Retinal pigment epithelial cell (primary cell): ENCODE data around the gene ANAPC2.

Experiments used
- DNase-seq: peaks from one replicate; pipeline ENCODE4 v3.0.0-alpha.2; 2010; ENCODE audit warnings: low read depth
- H3K4me3 ChIP-seq: 2 replicates; pipeline ENCODE4 v1.5.1; 2011; ENCODE audit warnings: mild to moderate bottlenecking, low read length, control low read depth, moderate library complexity
- CTCF ChIP-seq: conservative IDR thresholded peaks from 2 replicates; pipeline ENCODE4 v1.5.1; 2011; ENCODE audit warnings: low read depth, low read length, control low read depth, inconsistent platforms

ANAPC2 gene

GRCh38 chr9:137233143-137233980 lies 45.0 kb upstream of the ANAPC2 start:
- TF ChIP-seq CTCF = no peak
- no peak overlapping the region for H3K4me3 ChIP-seq
- no peak for DNase-seq

- DNase-seq = no peak
- H3K4me3 ChIP-seq = no peak overlapping the region
- TF ChIP-seq CTCF = no peak
Observed at GRCh38 chr9:137232510-137232909, 44.1 kb upstream of the ANAPC2 start.

- no peak for DNase-seq
- no peak for TF ChIP-seq CTCF
- no peak overlapping the region for H3K4me3 ChIP-seq
Observed at GRCh38 chr9:137232101-137232500, 43.7 kb upstream of the ANAPC2 start.

DNA sequence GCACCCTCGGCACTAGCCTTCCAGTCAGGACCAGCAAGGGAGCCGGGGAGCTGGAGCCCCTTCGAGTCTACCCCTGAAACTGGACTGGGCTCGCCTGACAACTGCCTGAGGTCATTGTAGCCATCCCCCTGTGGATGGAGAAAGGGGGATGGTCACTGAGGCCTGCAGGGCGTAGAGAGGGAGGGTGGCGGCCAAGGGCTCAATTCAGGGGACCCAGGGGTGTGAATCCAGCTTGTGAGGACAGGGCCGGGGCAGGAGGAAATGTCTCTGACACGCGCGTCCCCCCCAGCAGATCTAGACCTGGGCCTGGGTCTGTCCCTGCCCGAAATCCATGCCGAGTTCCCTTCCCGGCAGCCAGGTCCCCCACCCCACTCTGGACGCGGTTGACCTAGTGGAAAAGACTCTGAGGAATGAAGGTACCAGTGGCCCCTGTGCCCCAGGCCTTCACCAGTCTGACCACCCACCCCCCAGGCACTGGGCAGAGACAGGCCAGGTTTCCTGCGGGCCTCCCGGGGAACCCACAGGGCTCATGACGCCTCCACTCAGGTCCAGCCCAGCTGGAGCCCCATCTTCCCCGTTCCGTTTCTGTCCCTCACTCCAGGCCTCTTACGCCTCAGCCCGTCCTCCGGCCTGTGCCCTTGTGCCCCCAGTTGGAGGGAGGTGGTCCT lies 43.1 kb upstream of the ANAPC2 start:
- DNase-seq = no peak
- H3K4me3 ChIP-seq = no peak overlapping the region
- TF ChIP-seq CTCF = no peak

- DNase-seq = no peak
- H3K4me3 ChIP-seq = no peak within 1 kb of the TSS
- no peak for TF ChIP-seq CTCF
Observed at GRCh38 chr9:137230705-137231371, 42.5 kb upstream of the ANAPC2 start, which contains the start of gene SLC34A3. Gene SLC34A3 (plus strand): TSS chr9:137230901. CDS start chr9:137231703, 802 bp downstream.

DNA sequence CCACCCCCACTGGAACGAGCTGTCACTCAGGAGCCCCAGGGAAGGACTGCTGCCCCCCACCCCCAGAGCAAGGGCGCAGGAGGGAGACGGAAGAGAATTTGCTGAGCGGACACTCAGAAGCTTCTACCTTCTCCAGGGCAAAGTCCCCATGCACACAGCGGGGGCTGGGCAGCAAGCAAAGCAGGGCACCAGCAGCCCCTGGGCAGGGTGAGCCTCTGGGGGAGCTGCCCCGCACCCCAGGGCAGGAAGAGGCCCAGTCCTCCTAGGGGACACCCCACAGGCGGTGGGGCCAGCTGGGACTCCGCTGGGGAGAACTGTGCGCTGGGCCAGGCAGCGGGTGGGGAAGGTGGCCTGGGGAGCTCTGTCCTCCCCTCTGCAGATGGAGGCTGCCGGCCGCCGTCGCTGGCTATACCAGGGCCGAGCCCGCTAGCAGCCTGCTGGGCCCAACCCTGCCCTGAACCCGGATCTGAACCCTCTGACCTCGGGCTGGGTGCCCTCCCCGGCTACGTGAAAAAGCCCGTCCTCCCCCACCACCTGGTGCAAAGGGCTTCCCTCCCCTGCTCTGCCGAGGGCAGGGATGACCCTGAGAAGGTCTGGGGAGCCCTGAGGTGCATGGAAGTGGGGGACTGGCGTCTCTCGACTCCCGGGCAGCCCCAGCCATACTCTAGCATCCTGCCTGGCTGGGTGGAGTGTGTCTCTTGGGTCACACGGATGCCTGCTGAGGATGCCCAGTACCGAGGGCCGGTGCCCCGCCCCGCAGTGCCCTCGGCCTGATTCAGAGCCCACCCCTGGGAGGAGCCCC lies 41.7 kb upstream of the ANAPC2 start:
- H3K4me3 ChIP-seq = no peak overlapping the region

More for the DNA sequence above, 41.7 kb upstream of the ANAPC2 start:
- no peak for TF ChIP-seq CTCF
- no peak for DNase-seq
